IMR-90 (cell line): Measurements from ENCODE around the gene CCDC180. TPM values are rescaled to one million over a fixed set of nuclear protein-coding genes. Genes with fewer than 3 reads are reported as not detected.

Experiments used
- ATAC-seq: fragments of 200-7000 bp; cut with Tn5 transposase; 2 replicates; pipeline ENCODE4 v1.9.1; 2020; ENCODE audit warnings: low read depth, mild to moderate bottlenecking, moderate library complexity
- BruUV-seq: library from RNA; stranded (reverse); fragments of 400-500 nt; replicated peaks from 2 replicates; lab custom pipeline; 2021; lab: Mats Ljungman, UMichigan
- CTCF ChIA-PET: fragments of 300-600 bp; formaldehyde crosslinking; extraction: SDS; loops from one replicate; lab custom pipeline; 2021; ENCODE audit warnings: antibody characterized with exemption; lab: Yijun Ruan, JAX
- POLR2A ChIA-PET: fragments of 300-600 bp; sonication (Branson Sonifier 250); formaldehyde crosslinking; loops from one replicate; lab custom pipeline; 2022; ENCODE audit warnings: antibody characterized with exemption; ENCODE audit not compliant: unreplicated experiment; lab: Charles Lee
- DNase-seq: peaks from one replicate; pipeline ENCODE4 v3.0.0; 2013
- H2AFZ ChIP-seq: replicated peaks from 2 replicates; pipeline ENCODE3; 2013; ENCODE audit warnings: low read length, mild to moderate bottlenecking; ENCODE audit not compliant: poor library complexity
- H2AK5ac ChIP-seq: 2 replicates; pipeline ENCODE4 v1.6.1; 2013; ENCODE audit warnings: low read depth, low read length, inconsistent platforms
- H2AK9ac ChIP-seq: replicated peaks from 2 replicates; pipeline ENCODE3; 2013; ENCODE audit warnings: mild to moderate bottlenecking, low read depth, low read length, moderate library complexity; ENCODE audit not compliant: poor library complexity
- H2BK120ac ChIP-seq: 2 replicates; pipeline ENCODE4 v1.6.1; 2013; ENCODE audit warnings: low read depth, low read length, inconsistent platforms
- H2BK15ac ChIP-seq: 3 replicates; pipeline ENCODE4 v1.6.1; 2013; ENCODE audit warnings: low read depth, low read length, inconsistent platforms
- H2BK20ac ChIP-seq: 2 replicates; pipeline ENCODE4 v1.6.1; 2013; ENCODE audit warnings: low read depth, mild to moderate bottlenecking, inconsistent platforms, low read length, moderate library complexity
- H2BK5ac ChIP-seq: 2 replicates; pipeline ENCODE4 v1.6.1; 2013; ENCODE audit warnings: mild to moderate bottlenecking, low read depth, low read length, inconsistent platforms; ENCODE audit not compliant: poor library complexity, severe bottlenecking
- H3K14ac ChIP-seq: replicated peaks from 2 replicates; pipeline ENCODE4 v1.6.1; 2013; ENCODE audit warnings: low read depth, low read length, inconsistent platforms
- H3K18ac ChIP-seq: 2 replicates; pipeline ENCODE4 v1.6.1; 2013; ENCODE audit warnings: low read depth, low read length, control low read depth
- H3K23ac ChIP-seq: 2 replicates; pipeline ENCODE4 v1.6.1; 2013; ENCODE audit warnings: low read depth, low read length, inconsistent platforms
- H3K27ac ChIP-seq: 2 replicates; pipeline ENCODE4 v1.5.1; 2013; ENCODE audit warnings: mild to moderate bottlenecking, control low read depth, low read length; ENCODE audit not compliant: insufficient read depth
- H3K27me3 ChIP-seq: 2 replicates; pipeline ENCODE4 v1.6.1; 2013; ENCODE audit warnings: low read length; ENCODE audit not compliant: control insufficient read depth, insufficient read depth
- H3K36me3 ChIP-seq: 2 replicates; pipeline ENCODE4 v1.6.1; 2013; ENCODE audit warnings: low read length, mixed read lengths; ENCODE audit not compliant: control insufficient read depth, insufficient read depth
- H3K4ac ChIP-seq: 2 replicates; pipeline ENCODE4 v1.6.1; 2013; ENCODE audit warnings: low read depth, low read length, inconsistent platforms
- H3K4me1 ChIP-seq: 2 replicates; pipeline ENCODE4 v1.6.1; 2013; ENCODE audit warnings: low read length, mixed read lengths; ENCODE audit not compliant: control insufficient read depth, insufficient read depth
- H3K4me2 ChIP-seq: 2 replicates; pipeline ENCODE4 v1.6.1; 2013; ENCODE audit warnings: low read depth, mild to moderate bottlenecking, control low read depth, low read length, moderate library complexity
- H3K4me3 ChIP-seq: 2 replicates; pipeline ENCODE4 v1.5.1; 2013; ENCODE audit warnings: low read depth, mild to moderate bottlenecking, control low read depth, low read length, moderate library complexity; ENCODE audit not compliant: insufficient read depth
- H3K56ac ChIP-seq: 2 replicates; pipeline ENCODE4 v1.6.1; 2013; ENCODE audit warnings: low read length, inconsistent platforms; ENCODE audit not compliant: insufficient read depth; ENCODE audit errors: extremely low read depth
- H3K79me1 ChIP-seq, 2 experiments: 2 replicates each; pipeline ENCODE4 v1.6.1; 2013; ENCODE audit warnings: low read length in 2 of 2, inconsistent platforms in 1 of 2, low read depth in 1 of 2
- H3K9ac ChIP-seq: 2 replicates; pipeline ENCODE4 v1.6.1; 2013; ENCODE audit warnings: low read depth, low read length, control low read depth
- H3K9me1 ChIP-seq: 2 replicates; pipeline ENCODE4 v1.6.1; 2013; ENCODE audit warnings: low read length, inconsistent platforms; ENCODE audit not compliant: insufficient read depth
- H3K9me3 ChIP-seq: 2 replicates; pipeline ENCODE4 v1.6.1; 2013; ENCODE audit warnings: low read length; ENCODE audit not compliant: control insufficient read depth, insufficient read depth
- H4K20me1 ChIP-seq: 2 replicates; pipeline ENCODE4 v1.6.1; 2013; ENCODE audit warnings: low read length, inconsistent platforms; ENCODE audit not compliant: insufficient read depth
- H4K5ac ChIP-seq: 2 replicates; pipeline ENCODE4 v1.6.1; 2013; ENCODE audit warnings: mild to moderate bottlenecking, low read depth, low read length, control low read depth
- H4K8ac ChIP-seq, 2 experiments: 2 replicates each; pipeline ENCODE4 v1.6.1; 2013; ENCODE audit warnings: low read depth in 2 of 2, low read length in 2 of 2, control low read depth in 1 of 2, inconsistent platforms in 1 of 2
- H4K91ac ChIP-seq: 2 replicates; pipeline ENCODE4 v1.6.1; 2013; ENCODE audit warnings: low read depth, low read length, inconsistent platforms; ENCODE audit not compliant: insufficient read depth
- ELK1 ChIP-seq: fragments of 150-350 bp; IDR thresholded peaks from 2 replicates; pipeline ENCODE4 v1.6.1; 2016; ENCODE audit warnings: low read depth, mild to moderate bottlenecking, low read length, moderate library complexity, borderline replicate concordance
- MAFK ChIP-seq: IDR thresholded peaks from 2 replicates; pipeline ENCODE4 v1.6.1; 2012; ENCODE audit warnings: low read depth, low read length, improper control_type of control experiment
- NFE2L2 ChIP-seq: fragments of 150-350 bp; IDR thresholded peaks from 2 replicates; pipeline ENCODE4 v1.6.1; 2016; ENCODE audit warnings: low read depth, mild to moderate bottlenecking, low read length
- RFX5 ChIP-seq: IDR thresholded peaks from 2 replicates; pipeline ENCODE4 v1.8.0; 2012; ENCODE audit warnings: low read depth, mild to moderate bottlenecking, low read length, moderate library complexity
- WGBS, 2 experiments: methylation state at CpG; one replicate each; pipeline versions ENCODE4 v1.1.5 to v1.1.7; 2013; ENCODE audit warnings: missing lambda C conversion rate in 2 of 2; ENCODE audit not compliant: insufficient read length in 1 of 2; ENCODE audit errors: extremely low coverage in 2 of 2; 5-methylcytosine and 5-hydroxymethylcytosine counted together
- dilution Hi-C: fragments of 300-500 bp; cut with HindIII; formaldehyde crosslinking; loops from one replicate; pipeline ENCODE4 v1.14.3; 2018; ENCODE audit warnings: low sequenced_read_pairs; ENCODE audit not compliant: unreplicated experiment
- in situ Hi-C: fragments of 300-500 bp; cut with MboI; formaldehyde crosslinking; loops from 3 replicates; pipeline ENCODE4 v1.14.3; 2019; ENCODE audit warnings: low sequenced_read_pairs, inconsistent platforms, mixed read lengths
- intact Hi-C: fragments of 100-400 bp; cut with micrococcal nuclease; formaldehyde crosslinking; loops from 2 replicates; pipeline ENCODE4 v1.10.0; 2022
- polyA plus RNA-seq, 3 experiments: library from polyadenylated mRNA; depleted of rRNA; stranded (reverse); fragments of >200 nt; gene quantifications; 2 replicates each; pipeline ENCODE4 v1.2.3, GENCODE V29; 2012; ENCODE audit warnings: low replicate concordance in 1 of 3
- total RNA-seq: library from RNA; depleted of rRNA; stranded (reverse); fragments of >200 nt; gene quantifications from 2 replicates; pipeline ENCODE4 v1.2.3, GENCODE V29; 2012
- TF ChIP-seq, protein P1 (sequence below): fragments of 150-350 bp; IDR thresholded peaks from 2 replicates; pipeline ENCODE4 v1.6.1; 2017; ENCODE audit warnings: mild to moderate bottlenecking, antibody characterized with exemption, low read length, low read depth
- TF ChIP-seq, protein P2 (sequence below): conservative IDR thresholded peaks from 2 replicates; pipeline ENCODE4 v1.5.1; 2012; ENCODE audit warnings: mild to moderate bottlenecking, low read depth, low read length, improper control_type of control experiment

Gene CCDC180
- total and polyA plus RNA-seq, 2 of the 4 experiments (the other 2 are of a cell fraction), result 0.24 to 0.90 TPM

DNA sequence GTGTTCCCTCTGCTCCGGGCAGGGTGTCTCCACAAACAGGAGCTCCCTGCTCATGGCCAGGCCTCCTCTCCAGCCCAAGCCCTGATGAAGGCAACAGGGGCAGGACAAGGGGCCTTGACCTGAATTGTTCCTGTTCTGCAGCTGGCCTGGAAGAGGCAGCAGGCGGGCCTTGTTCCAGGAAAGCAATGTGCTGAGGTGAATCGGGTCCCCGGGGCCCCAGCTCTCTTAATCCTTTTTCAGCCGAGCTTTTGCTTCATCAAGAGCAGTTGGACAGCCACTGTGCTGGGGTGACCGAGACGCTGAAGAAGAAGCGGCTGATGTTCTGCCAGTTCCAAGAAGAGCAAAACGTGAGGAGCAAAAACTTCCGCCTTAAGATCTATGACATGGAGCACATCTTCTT is 41.4 kb downstream of the CCDC180 start:
- Histone ChIP-seq H3K27ac (no peak overlapping the region), H3K4me2 (no peak overlapping the region), H4K8ac (no peak overlapping the region), H3K27me3 (no peaks in the 10 kb centered on the region), H3K9me1 (no peaks in the 10 kb centered on the region), H3K4me1 (no peaks in the 10 kb centered on the region), H3K4me3 (no peak overlapping the region), H3K79me1 (no peaks in the 10 kb centered on the region), H2BK15ac (no peak overlapping the region), H2AFZ (no peak overlapping the region), H2BK20ac (no peak overlapping the region), H4K20me1 (no peaks in the 10 kb centered on the region), H2BK5ac (no peak overlapping the region), H2AK5ac (no peak overlapping the region), H3K56ac (no peak overlapping the region), H3K18ac (no peak overlapping the region), H2BK120ac (no peak overlapping the region), H2AK9ac (no peak overlapping the region), H3K36me3 (no peaks in the 10 kb centered on the region), H4K91ac (no peak overlapping the region), H3K23ac (no peak overlapping the region), H3K9me3 (no peaks in the 10 kb centered on the region), H3K9ac (no peak overlapping the region), H3K14ac (no peak overlapping the region), H4K5ac (no peak overlapping the region), H3K4ac (no peak overlapping the region)
- ChIA-PET CTCF (interaction anchor here (0.9 kb wide), 1 partner anchor 38 kb away, joined by 3 read pairs; no protein-coding TSS in a partner anchor), POLR2A (no interaction called here)
- no TSS peak for BruUV-seq
- intact Hi-C loops (no loop called here), in situ Hi-C loops (no loop called here), dilution Hi-C loops (no loop called here)
- TF ChIP-seq MAFK (no peak), ELK1 (no peak), NFE2L2 (no peak), RFX5 (no peak)
- TF ChIP-seq, protein P1, sequence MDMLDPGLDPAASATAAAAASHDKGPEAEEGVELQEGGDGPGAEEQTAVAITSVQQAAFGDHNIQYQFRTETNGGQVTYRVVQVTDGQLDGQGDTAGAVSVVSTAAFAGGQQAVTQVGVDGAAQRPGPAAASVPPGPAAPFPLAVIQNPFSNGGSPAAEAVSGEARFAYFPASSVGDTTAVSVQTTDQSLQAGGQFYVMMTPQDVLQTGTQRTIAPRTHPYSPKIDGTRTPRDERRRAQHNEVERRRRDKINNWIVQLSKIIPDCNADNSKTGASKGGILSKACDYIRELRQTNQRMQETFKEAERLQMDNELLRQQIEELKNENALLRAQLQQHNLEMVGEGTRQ, result no peak
- TF ChIP-seq, protein P2, sequence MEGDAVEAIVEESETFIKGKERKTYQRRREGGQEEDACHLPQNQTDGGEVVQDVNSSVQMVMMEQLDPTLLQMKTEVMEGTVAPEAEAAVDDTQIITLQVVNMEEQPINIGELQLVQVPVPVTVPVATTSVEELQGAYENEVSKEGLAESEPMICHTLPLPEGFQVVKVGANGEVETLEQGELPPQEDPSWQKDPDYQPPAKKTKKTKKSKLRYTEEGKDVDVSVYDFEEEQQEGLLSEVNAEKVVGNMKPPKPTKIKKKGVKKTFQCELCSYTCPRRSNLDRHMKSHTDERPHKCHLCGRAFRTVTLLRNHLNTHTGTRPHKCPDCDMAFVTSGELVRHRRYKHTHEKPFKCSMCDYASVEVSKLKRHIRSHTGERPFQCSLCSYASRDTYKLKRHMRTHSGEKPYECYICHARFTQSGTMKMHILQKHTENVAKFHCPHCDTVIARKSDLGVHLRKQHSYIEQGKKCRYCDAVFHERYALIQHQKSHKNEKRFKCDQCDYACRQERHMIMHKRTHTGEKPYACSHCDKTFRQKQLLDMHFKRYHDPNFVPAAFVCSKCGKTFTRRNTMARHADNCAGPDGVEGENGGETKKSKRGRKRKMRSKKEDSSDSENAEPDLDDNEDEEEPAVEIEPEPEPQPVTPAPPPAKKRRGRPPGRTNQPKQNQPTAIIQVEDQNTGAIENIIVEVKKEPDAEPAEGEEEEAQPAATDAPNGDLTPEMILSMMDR, result no peak
- no peak for DNase-seq
- WGBS, 2 experiments, result 89% methylated on average over 7 of the region's 10 CpGs; no CpG with 5 or more reads in 1 of the 2 experiments
- no peak for ATAC-seq
